Glutamatergic neuron (in vitro differentiated cells): ENCODE data around the gene KIF6. TPM values are rescaled to one million over a fixed set of nuclear protein-coding genes. Genes with fewer than 3 reads are reported as not detected.

Source experiments
- DNase-seq: peaks from one replicate; pipeline ENCODE4 v3.0.0; 2022
- H3K27ac Mint-ChIP-seq: one replicate; pipeline ENCODE4 v1.8.0; 2020; ENCODE audit warnings: mild to moderate bottlenecking, mixed read lengths, inconsistent platforms; ENCODE audit not compliant: unreplicated experiment
- H3K27me3 Mint-ChIP-seq: one replicate; pipeline ENCODE4 v1.8.0; 2020; ENCODE audit warnings: mild to moderate bottlenecking, moderate library complexity, mixed read lengths, inconsistent platforms; ENCODE audit not compliant: unreplicated experiment
- H3K36me3 Mint-ChIP-seq: one replicate; pipeline ENCODE4 v1.8.0; 2020; ENCODE audit warnings: mild to moderate bottlenecking, mixed read lengths, inconsistent platforms; ENCODE audit not compliant: unreplicated experiment
- H3K4me1 Mint-ChIP-seq: one replicate; pipeline ENCODE4 v1.8.0; 2020; ENCODE audit warnings: mild to moderate bottlenecking, low read depth, mixed read lengths, inconsistent platforms; ENCODE audit not compliant: unreplicated experiment
- H3K4me3 Mint-ChIP-seq: one replicate; pipeline ENCODE4 v1.8.0; 2020; ENCODE audit warnings: mild to moderate bottlenecking, mixed read lengths, inconsistent platforms; ENCODE audit not compliant: unreplicated experiment
- H3K9me3 Mint-ChIP-seq: one replicate; pipeline ENCODE4 v1.8.0; 2020; ENCODE audit warnings: mild to moderate bottlenecking, moderate library complexity, mixed read lengths, inconsistent platforms; ENCODE audit not compliant: unreplicated experiment
- total RNA-seq: library from RNA; stranded (reverse); fragmentation: NEBNext Ultra II Directional; extraction: Animal tissue kit (Norgen Biotek cat#: 25700); gene quantifications from one replicate; pipeline ENCODE4 v1.2.1, GENCODE V29; 2021; ENCODE audit not compliant: unreplicated experiment
- TF ChIP-seq, protein P1 (sequence below): fragments of 200-600 bp; sonication (generic); IDR thresholded peaks from one replicate; pipeline ENCODE4 v1.5.0; 2021; ENCODE audit not compliant: partially characterized antibody, unreplicated experiment

KIF6 gene
- total RNA-seq, 1 donor from 2014 or later = 1.1 TPM

DNA sequence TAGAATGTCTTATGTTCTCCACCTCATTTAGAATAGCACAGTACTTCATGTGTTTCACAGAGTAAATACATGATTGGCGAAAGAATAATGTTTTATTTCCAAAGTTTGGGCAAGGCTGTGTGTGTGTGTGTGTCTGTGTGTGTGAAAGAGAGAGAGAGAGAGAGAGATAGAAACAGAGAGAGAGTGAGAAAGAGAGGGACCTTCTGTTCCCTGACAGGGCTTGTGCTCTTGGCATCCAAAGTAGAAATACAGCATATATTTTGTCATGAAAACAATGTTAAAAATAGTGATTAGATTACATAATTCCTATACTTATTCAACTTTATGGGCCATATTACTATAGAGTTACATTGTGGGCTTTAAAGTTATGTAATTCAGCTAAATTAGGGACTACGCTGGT, 201.2 kb downstream of the KIF6 start:
- TF ChIP-seq, protein P1, sequence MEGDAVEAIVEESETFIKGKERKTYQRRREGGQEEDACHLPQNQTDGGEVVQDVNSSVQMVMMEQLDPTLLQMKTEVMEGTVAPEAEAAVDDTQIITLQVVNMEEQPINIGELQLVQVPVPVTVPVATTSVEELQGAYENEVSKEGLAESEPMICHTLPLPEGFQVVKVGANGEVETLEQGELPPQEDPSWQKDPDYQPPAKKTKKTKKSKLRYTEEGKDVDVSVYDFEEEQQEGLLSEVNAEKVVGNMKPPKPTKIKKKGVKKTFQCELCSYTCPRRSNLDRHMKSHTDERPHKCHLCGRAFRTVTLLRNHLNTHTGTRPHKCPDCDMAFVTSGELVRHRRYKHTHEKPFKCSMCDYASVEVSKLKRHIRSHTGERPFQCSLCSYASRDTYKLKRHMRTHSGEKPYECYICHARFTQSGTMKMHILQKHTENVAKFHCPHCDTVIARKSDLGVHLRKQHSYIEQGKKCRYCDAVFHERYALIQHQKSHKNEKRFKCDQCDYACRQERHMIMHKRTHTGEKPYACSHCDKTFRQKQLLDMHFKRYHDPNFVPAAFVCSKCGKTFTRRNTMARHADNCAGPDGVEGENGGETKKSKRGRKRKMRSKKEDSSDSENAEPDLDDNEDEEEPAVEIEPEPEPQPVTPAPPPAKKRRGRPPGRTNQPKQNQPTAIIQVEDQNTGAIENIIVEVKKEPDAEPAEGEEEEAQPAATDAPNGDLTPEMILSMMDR = no peak
- Mint-ChIP-seq H3K36me3 (no peaks in the 10 kb centered on the region), H3K9me3 (no peaks in the 10 kb centered on the region), H3K4me3 (no peak overlapping the region), H3K27me3 (no peaks in the 10 kb centered on the region), H3K4me1 (no peaks in the 10 kb centered on the region), H3K27ac (no peak overlapping the region)
- no peak for DNase-seq

- no peak for DNase-seq
- TF ChIP-seq, protein P1 = no peak
- Mint-ChIP-seq H3K27ac (no peak overlapping the region), H3K36me3 (no peaks in the 10 kb centered on the region), H3K9me3 (no peaks in the 10 kb centered on the region), H3K4me3 (no peak overlapping the region), H3K27me3 (no peaks in the 10 kb centered on the region), H3K4me1 (no peaks in the 10 kb centered on the region)
Measured at GRCh38 chr6:39521958-39522357, 203.2 kb downstream of the KIF6 start.

- H3K9me3 Mint-ChIP-seq = no peaks in the 10 kb centered on the region
- no peak overlapping the region for H3K4me3 Mint-ChIP-seq
- no peak overlapping the region for H3K27ac Mint-ChIP-seq
- TF ChIP-seq, protein P1 = no peak
- no peak for DNase-seq
- H3K27me3 Mint-ChIP-seq = no peaks in the 10 kb centered on the region
- H3K36me3 Mint-ChIP-seq = no peaks in the 10 kb centered on the region
- H3K4me1 Mint-ChIP-seq = no peaks in the 10 kb centered on the region
Measured at GRCh38 chr6:39520916-39521315, 204.3 kb downstream of the KIF6 start.

GRCh38 chr6:39520411-39520810, 204.8 kb downstream of the KIF6 start:
- TF ChIP-seq, protein P1 = no peak
- no peaks in the 10 kb centered on the region for H3K36me3 Mint-ChIP-seq
- H3K27me3 Mint-ChIP-seq = no peaks in the 10 kb centered on the region
- no peak overlapping the region for H3K4me3 Mint-ChIP-seq
- DNase-seq = no peak
- no peaks in the 10 kb centered on the region for H3K4me1 Mint-ChIP-seq
- no peaks in the 10 kb centered on the region for H3K9me3 Mint-ChIP-seq
- no peak overlapping the region for H3K27ac Mint-ChIP-seq

GRCh38 chr6:39518221-39518620, 207.0 kb downstream of the KIF6 start:
- Mint-ChIP-seq H3K27ac (no peak overlapping the region), H3K4me1 (no peaks in the 10 kb centered on the region), H3K9me3 (no peaks in the 10 kb centered on the region), H3K4me3 (no peak overlapping the region), H3K27me3 (no peaks in the 10 kb centered on the region), H3K36me3 (no peaks in the 10 kb centered on the region)
- TF ChIP-seq, protein P1 = no peak
- DNase-seq = no peak
